Stimulated activated CD4-positive, alpha-beta T cell treated with anti-CD3 and anti-CD28 coated beads, Interleukin-2, amount 100 ng/mL, for 24 hours (primary cell): ENCODE data around the gene RBFOX2.
"Not testable (repeated sequence)": the region's sequence is repeated elsewhere in the genome, so short reads cannot be mapped to it uniquely, and the experiment has no call there.

Experiments used
- DNase-seq, 2 donors: peaks; one replicate each; pipeline ENCODE4 v3.0.0-alpha.2; 2020

Gene RBFOX2

GRCh38 chr22:36039125-36039524, 10.5 kb upstream of the RBFOX2 start:
- DNase-seq: no peak

DNA sequence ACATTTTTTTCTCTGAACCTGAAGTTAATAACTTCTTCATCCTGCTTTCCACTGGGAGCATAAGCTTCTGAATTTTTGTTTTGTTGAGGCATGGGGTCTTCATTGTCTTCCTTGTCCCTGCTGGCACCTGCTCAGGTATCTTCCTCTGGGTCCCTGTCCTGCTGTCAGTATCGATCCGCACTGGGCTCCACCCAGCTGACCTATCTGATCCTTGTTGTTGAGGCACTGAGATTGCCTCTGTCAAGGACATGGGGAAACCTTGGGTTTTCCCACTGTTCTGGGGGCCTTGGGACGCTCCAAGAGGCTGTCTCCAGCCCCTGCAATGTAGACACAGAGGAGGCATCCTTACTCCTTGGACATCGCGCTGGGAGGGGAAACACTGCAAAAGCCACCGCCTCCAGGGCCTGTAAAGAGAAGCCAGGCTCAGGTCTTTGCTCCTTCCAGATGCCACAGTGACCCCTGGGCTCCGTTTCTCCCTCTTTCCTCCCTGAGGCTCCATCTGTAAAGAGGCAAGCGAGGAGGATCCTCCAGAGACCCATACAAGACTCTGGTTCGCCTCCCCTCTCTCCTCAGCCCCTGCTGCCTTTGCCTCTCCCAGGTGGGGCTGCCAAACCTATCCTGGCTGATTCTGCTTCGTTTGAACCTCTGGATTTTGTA, 8.6 kb upstream of the RBFOX2 start:
- DNase-seq: no peak

DNA sequence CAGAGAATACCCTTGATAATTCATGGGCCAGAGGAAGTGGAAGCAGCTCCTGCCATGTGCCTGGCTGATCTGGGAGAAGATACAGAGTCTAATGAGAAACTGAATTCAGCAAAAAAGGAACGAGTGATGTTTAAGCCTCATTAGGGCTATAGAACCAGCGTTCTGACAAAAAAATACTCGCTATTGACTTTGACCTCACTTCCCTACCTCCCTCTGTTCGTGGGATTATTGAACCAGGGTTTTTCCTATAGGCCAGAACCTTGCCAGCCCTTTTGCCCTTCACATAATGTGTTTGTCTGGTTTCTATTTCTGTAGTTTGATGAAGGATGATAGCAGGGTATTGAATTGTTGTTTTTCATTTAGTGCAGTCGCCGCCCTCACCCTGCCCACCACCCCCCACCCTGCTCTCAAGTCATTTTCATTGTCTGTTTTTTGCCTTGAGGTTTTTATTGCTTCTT, 7.6 kb upstream of the RBFOX2 start:
- no peak for DNase-seq

- no peak for DNase-seq
Observed at GRCh38 chr22:36032611-36033010, 4.0 kb upstream of the RBFOX2 start.

- no peak for DNase-seq
Observed at GRCh38 chr22:36029406-36029755, 757 bp upstream of the RBFOX2 start.

GRCh38 chr22:36027935-36028645, 534 bp downstream of the RBFOX2 start:
- DNase-seq: peak in 1 of 2 donors; percentile 18

DNA sequence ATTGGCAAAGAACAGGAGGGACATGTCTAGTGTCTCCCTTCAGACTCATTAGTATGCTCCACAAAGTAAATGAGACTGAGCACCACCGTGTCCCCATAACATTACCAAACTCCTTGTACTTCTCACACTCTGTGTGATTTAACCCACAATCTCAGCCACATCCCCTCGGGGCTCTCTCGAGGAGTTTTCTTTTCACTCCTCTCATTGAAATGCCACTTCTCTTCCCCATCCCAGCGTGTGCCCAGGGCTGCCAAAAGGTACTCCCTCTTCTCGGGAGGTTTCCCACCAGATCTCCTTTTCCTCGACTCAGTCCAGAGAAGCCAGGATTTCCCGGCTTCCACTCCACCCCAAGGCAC, 1.1 kb downstream of the RBFOX2 start:
- DNase-seq: peak in 1 of 2 donors; percentile 4

- DNase-seq: no peak
Observed at GRCh38 chr22:36026741-36027140, 1.9 kb downstream of the RBFOX2 start.

GRCh38 chr22:36022697-36023096, 5.9 kb downstream of the RBFOX2 start:
- DNase-seq: no peak

GRCh38 chr22:36022162-36022561, 6.5 kb downstream of the RBFOX2 start:
- DNase-seq: no peak

DNA sequence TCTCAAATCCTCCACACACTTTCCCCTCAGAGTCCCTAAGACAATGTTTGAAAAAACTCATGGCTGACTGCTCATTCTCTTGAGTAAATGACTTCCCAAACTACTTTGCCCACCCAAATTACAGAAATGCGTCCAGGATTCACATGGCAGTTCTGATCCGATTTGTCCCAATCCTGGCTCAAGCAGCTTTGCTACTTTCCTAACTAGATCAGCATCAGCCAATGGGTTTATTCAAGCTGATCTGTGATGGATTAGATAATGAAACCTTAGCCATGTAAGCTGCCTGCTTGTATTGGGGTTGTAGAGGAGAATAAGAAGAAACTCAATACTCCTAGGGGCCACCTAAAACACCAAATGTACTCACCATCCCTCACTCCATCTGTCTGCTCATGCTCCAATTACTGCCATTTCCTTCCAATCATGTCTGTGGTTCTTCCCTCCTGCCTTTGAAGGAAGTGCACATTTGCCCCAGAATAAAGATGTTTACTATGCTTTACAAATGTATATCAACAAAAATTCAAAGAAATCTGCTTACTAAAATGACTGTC, 6.9 kb downstream of the RBFOX2 start:
- no peak for DNase-seq

GRCh38 chr22:36020865-36021264, 7.8 kb downstream of the RBFOX2 start:
- not testable (repeated sequence) for DNase-seq

DNA sequence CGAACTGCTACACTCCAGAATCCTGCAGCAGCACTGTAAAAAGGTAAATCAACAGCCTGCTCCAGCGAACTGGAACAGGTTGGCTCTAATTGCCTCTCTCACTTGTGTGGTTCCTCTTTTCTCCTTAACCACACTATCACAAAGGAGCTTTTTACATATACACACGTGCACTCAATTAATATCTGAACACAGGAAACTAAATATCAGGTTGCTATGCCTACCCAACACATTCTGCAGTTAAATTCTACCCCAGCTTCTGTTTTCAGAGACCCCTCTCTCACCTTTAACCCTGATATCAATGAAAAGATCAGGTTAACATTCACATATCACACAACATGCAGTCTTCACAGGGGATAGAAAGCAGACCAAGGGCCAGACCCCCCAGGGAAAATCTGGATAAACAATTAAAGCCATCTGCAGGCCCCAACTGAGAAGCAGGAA, 11.0 kb downstream of the RBFOX2 start:
- no peak for DNase-seq

GRCh38 chr22:36016684-36017083, 11.9 kb downstream of the RBFOX2 start:
- no peak for DNase-seq

DNA sequence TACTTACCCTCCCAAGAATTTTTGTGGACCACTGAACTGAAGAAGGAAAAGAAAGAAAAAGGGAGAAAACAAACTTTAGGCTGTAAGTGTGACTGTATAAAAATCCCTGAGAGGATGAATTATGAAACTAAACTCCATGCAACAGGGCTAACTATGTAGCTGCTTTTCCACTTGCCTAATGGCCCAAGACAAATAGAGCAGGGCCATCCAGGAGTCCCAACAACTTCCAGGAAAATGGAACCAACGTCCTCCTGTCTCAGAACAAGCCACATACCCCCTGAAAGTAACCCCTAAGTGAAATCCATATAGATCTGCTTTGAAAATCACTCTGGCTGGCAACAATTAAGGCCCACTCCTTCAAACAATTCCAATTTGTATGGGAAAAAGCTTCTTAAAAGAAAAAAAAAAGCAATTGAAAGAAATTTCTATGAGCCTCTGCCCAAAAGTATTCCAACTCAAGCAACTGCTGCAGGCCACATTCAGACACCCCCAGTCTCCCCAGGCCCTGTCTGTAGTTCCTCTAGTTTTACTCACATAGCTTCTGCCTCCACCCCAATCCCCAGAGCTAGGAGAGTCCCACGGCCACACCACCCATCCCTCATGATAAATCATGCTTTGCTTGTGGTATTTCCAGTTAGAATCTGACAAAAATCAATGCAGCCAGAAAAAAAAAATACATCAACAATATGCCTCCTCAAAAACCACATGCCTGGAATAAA, 12.7 kb downstream of the RBFOX2 start:
- no peak for DNase-seq

DNA sequence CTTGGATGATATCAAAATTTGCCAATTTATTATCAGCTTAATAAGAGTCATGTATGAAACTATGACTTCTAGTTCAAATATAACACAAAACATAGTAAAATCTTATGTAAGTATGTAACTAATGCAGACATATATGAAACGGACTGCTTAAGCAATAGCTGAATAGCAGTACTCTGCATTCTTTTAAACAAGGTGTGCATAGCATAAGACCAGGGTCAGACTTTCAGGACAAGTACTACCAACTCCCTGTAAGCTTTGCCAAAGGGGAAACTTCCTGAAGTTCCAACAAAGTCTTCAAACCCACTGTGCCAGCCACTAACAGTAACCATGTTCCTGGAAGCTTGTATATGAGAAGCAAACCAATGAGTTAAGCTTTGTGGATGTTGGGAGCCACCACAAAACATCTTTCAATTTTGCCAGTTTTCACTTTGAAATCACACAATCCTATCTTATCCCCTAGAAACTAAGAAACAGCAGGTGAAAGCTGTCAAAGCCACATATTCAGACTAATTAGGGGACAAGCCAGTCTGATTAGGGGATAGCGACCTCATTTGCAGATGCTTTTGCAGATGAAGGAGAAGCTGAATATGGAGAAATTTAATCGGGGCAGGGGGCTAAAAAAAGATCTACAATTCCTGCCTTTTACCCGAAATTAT, 13.3 kb downstream of the RBFOX2 start:
- DNase-seq: no peak

DNA sequence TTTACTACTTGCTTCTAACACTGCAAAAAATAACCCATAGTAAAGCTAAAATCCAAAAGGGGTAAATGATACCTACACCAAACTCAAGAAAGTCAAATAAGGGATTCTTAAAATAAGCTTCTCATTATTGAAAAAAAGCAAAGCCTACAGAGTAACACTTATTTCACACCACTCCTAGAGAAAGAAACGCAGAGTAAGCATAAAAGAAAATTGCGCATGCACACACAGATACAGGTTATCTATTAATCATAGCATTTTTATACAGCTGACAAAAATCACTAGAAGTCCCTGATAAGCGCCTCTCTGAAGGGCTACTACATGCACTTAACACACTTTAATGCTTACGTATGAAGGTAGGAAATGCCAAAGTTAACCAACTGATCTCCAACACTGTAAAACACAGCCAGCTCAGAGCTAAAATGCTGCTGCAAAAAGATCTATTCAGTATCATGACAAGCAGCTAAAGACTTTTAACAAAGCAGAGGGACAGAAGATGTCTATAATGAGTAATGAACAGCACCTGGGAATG, 14.0 kb downstream of the RBFOX2 start:
- DNase-seq: no peak

DNA sequence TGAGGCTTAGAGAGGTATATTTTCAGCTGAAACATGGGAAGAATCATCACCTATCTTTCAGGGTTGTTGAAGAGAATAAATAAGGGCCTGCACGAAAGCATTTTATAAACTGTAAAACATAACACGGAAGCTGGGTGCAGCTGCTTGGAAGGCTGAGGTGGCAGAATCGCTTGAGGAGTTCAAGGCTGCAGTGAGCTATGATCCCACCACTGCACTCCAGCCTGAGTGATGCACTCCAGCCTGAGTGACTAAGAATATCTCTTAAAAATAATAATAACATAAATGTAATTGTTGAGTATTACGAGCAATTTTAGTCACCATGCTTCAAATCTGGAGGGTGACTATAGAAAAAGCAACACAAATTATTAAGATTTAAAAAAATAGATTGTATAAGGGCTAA, 16.3 kb downstream of the RBFOX2 start:
- no peak for DNase-seq

DNA sequence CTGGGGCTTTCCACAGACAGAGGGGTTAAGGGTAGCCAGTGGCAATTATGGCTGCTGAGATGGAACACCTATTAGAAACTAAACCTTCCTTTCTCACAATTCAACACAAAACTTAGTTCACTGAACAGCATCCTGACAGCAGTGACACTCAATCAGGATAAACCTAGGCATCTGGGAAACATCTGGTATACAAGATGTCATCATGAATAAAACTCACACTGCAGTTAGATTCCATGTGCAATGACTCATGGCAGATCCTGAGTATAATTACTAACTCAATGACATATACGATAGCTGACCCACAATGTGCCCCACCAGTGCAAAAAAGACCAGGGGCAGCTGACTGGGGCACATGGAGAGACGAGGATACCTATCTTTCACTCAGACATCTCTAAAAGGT, 17.7 kb downstream of the RBFOX2 start:
- no peak for DNase-seq

GRCh38 chr22:36010090-36010489, 18.5 kb downstream of the RBFOX2 start:
- DNase-seq: no peak

DNA sequence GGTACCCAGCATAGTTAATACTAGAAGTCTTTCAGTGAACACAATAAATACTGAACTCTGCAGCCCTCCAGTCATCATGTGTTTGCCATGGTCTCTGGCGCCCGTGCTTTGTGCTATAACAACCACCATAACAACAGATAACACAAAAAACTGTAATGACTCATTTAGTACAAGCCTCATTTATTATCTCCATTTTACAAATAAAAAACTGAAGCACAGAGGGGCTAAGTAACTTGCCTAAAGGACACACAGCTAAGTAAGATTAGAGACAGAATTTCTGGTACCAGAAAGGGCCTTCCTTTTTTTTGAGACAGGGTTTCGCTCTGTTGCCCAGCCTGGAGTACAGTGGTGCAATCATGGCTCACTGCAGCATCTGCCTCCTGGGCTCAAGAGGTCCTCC, 19.5 kb downstream of the RBFOX2 start:
- DNase-seq: no peak

DNA sequence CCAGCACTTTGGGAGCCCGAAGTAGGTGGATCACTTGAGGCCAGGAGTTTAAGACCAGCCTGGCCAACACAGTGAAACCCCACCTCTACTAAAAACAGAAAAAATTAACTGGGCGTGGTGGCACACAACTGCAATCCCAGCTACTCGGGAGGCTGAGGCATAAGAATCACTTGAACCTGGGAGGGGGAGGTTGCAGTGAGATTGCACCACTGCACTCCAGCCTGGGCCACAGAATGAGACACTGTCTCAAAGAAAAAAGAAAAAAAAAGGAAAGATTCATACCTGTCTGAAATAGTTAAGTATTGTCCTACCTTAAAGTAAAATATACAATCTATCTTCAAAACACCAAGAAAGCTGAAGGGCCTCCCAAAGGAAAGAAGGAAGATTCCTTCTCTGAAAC, 20.1 kb downstream of the RBFOX2 start:
- DNase-seq: no peak

DNA sequence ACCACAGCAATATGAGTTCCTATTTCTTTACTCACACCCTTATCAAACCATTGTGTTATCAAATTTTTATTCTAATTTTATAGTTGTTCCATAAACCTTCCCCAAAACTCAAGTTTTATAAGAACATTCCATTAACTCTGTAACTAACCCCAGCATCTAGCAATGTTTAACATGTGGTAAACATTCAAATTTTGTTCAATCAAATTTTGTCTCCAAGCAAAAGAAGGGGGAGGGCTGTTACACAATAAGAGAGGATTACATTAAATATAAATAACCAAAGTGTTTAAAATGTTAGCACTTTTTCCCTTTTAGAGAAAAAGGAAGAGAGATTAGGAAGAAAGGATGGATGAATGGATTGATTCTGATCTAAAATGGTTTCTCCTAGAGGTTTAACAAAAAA, 20.5 kb downstream of the RBFOX2 start:
- DNase-seq: no peak
